GM18858 (cell line): ENCODE results near the gene PTPRK.

Experiments used
- ATAC-seq: cut with Tn5 transposase; IDR thresholded peaks from one replicate; pipeline ENCODE4 v1.9.1; 2021; ENCODE audit not compliant: unreplicated experiment

Gene PTPRK

GRCh38 chr6:128520436-128521281, at the start of gene PTPRK:
Gene PTPRK (minus strand): TSS chr6:128520599. CDS start chr6:128520358, 241 bp downstream.
- peak; percentile 91 for ATAC-seq

GRCh38 chr6:128567029-128567428, 46.6 kb upstream of the PTPRK start:
- ATAC-seq = no peak

GRCh38 chr6:128560966-128561365, 40.6 kb upstream of the PTPRK start:
- ATAC-seq = no peak

GRCh38 chr6:128558924-128559323, 38.5 kb upstream of the PTPRK start:
- ATAC-seq = no peak

GRCh38 chr6:128558021-128558420, 37.6 kb upstream of the PTPRK start:
- ATAC-seq = no peak

- ATAC-seq = no peak
Measured at GRCh38 chr6:128557081-128557480, 36.7 kb upstream of the PTPRK start.

- ATAC-seq = no peak
Measured at GRCh38 chr6:128554302-128554701, 33.9 kb upstream of the PTPRK start.

GRCh38 chr6:128541261-128541660, 20.9 kb upstream of the PTPRK start:
- no peak for ATAC-seq

DNA sequence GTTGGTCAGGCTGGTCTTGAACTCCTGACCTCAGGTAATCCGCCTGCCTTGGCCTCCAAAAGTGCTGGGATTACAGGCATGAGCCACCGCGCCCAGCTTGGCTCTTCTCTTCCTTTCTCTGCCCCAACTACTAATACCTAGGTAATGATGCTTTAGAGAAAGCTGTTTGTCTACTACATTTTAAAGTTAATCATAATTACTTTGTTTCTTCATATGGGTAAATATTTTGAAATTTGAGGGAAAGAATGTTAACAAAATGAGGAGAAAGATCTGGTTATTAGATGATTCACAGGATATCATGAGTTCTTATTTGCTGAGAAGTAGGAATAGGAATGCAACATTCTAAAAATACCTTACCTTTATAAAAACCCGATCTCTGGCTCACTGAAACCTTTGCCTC, 18.4 kb upstream of the PTPRK start:
- no peak for ATAC-seq

GRCh38 chr6:128532827-128533226, 12.4 kb upstream of the PTPRK start:
- ATAC-seq = no peak

DNA sequence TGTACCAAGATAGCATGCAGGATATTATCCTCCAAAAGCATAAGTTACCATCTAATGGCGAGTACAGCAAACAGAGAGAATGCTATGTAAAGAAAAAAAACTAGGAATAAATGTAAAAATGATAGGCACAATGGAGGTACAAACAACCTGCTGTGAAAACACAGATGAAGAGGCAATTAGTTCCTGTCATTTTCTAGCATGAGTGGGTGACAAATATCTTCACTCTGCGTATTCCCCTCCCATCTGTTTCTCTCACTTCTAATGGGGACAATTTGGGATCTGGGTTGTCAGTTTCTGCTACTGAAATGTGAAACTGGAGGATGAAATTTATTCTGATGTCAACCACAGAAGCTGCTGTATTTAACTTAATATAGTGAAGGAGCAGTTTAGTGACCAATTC, 11.7 kb upstream of the PTPRK start:
- ATAC-seq = no peak

DNA sequence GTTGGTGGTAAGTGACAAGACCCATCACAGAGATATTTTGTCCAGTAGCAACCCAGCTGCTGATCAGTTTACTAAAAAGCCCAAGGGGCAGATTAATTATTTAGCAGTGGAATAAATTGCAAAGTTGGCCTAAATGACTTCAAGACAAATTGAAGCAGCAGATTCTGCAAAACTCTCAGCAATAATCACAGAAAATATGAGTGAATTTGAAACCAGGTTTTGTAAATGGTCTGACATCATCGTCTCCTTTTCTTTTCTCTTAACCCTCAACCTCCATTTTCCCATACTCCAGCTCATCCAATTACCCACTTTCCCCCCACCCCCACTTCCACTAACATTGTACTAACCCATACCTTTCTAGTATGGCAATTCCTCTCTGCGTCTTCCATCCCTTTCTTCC, 11.3 kb upstream of the PTPRK start:
- ATAC-seq = no peak

DNA sequence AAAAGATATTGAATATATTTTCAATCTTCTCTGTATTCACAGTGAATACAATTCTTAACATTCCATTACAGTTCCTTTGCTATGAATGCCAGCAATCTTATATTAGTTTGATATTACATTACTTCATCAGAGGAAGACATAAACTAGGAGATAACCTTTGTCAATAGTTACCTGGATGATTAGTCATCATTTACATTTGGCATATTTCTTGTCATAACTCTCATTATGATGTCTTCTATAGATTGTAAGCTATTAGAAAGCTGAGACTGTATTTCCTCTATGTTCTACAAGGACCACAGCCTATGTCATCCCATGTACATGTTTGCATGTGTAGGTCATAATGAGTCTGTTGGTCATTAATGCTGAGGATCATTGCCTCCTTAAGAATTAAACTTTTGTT, 7.8 kb upstream of the PTPRK start:
- no peak for ATAC-seq

DNA sequence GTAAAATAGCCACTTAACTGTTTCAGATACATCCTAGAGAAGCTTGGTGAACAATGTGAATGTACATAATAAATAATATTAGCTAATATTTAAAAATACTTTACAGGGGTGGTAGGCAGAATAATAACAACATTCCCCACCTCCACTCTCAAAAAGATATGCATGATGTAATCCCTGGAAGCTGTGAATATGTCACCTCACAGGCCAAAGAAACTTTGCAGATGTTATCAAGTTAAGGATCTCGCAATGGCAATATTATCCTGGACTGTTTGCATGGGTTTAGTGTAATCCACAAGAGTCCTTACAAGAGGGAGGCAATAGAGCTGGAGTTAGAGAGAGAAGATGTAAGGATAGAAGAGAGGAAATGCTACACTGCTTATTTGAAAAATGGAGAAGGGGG, 7.0 kb upstream of the PTPRK start:
- no peak for ATAC-seq

GRCh38 chr6:128526152-128526914, 5.9 kb upstream of the PTPRK start:
- no peak for ATAC-seq

DNA sequence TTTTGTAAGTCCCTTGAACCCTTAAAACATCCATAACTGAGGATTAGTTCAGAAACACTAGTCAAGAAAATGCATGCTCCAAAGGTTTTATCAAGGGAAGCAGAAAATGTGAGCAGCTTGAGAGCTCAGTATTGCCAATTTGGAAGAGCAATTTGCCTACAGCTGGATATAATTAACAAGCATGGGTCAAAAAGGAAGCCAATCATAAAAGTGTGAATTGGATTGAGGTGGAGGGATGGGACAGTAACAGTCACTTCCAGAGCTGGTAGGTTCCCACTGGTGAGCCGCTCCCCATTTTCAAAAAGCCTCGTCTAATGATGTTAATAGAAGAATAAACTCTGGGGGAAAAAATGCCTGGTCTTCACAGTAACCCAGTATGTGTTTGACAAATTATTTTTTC, 5.0 kb upstream of the PTPRK start:
- ATAC-seq = no peak

DNA sequence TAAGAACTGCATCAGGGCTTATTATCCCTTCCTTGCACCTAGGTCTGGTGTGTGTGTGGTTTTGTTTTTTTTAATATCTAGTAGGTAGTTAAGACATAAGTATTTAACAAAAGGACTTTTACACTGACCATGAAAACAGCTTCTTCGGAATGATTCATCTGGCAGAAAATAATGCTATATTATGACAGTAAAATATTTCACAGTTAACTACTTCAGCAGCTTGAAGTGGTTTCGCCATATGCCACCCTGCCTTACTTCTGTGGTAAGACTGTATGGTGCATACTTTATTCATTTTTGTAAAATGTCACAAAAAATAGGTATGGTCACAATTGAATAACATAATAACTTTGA, 858 bp upstream of the PTPRK start:
- ATAC-seq = no peak

DNA sequence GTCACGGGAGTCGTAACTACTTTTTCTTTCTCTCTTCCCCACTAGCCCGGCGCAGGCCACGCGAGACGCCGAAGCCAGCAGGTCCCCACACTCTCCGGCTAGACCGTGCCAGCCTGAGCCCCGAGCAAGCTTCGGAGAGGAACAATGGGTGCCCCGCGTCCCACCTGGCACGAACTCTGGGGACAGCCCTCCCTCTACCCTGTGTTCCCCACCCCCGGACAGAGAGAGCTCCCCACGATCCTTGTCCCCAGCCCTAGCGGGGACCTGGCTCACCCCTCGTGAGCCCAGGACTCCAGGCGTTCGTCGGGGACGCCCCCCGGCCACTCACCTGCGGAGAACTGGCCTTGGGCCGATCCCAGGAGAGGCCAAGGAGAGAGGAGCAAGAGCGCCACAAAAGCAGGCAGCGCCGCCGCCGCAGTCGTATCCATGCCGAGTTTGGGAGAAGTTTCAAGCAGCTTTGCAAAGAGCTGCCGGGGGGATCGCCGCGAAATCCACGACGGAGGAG, 416 bp downstream of the PTPRK start:
- peak; percentile 14 for ATAC-seq

- ATAC-seq = no peak
Measured at GRCh38 chr6:128519132-128519930, 1.1 kb downstream of the PTPRK start.

DNA sequence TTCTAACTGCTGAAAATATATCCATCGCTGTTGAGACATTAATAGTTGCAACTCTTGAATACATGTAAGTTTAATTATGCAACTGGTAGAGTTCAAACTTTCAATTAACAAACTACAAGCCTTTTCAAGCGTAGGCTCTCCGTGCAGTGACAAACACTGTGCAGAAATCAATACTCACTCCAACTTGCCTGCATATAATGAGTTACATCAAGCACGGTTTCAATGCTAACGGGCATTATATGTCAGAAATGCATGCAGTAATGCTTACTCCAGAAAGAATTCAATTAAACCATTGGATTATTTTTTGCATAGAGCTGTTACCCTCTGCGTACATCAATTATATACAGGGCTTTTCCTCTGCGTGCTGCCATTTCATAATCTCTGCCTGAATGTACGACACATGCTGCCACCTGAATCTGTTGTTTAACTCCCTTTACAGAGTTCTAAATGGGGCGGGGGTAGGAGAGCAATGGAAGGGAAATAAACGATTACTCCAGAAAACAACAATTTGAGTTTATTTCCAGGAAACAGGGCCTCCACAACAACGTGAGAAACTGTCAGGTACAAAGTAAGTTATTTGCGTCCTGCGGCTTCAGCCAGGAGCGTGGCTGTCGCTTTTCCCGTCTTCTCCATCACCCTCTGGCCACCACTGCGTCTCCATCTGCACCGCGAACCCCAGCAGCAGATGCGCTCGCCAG, 1.8 kb downstream of the PTPRK start:
- ATAC-seq = no peak

DNA sequence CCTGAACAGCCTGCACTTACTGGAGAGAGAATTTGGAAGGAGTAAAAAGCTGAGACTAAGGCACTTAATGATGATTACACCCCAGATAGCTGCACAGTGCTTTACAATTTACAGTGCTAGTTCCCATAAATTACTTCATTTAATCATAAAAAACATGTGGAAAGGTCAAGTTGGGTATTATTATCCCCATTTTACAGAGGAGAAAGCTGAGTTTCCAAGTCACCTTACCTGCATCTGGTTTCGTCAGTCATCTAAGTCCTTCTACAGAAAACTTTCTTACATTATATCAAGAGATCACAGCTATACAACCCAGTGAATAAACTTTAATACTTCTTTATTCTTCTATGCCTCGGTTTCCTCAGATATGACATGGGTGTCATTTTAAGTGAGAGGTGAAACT, 3.3 kb downstream of the PTPRK start:
- no peak for ATAC-seq
